HG03135 (cell line): ENCODE data around the gene NUDT12.

Experiments
- ATAC-seq: cut with Tn5 transposase; IDR thresholded peaks from one replicate; pipeline ENCODE4 v1.9.1; 2021; ENCODE audit warnings: mild to moderate bottlenecking, moderate library complexity; ENCODE audit not compliant: unreplicated experiment

The NUDT12 gene

DNA sequence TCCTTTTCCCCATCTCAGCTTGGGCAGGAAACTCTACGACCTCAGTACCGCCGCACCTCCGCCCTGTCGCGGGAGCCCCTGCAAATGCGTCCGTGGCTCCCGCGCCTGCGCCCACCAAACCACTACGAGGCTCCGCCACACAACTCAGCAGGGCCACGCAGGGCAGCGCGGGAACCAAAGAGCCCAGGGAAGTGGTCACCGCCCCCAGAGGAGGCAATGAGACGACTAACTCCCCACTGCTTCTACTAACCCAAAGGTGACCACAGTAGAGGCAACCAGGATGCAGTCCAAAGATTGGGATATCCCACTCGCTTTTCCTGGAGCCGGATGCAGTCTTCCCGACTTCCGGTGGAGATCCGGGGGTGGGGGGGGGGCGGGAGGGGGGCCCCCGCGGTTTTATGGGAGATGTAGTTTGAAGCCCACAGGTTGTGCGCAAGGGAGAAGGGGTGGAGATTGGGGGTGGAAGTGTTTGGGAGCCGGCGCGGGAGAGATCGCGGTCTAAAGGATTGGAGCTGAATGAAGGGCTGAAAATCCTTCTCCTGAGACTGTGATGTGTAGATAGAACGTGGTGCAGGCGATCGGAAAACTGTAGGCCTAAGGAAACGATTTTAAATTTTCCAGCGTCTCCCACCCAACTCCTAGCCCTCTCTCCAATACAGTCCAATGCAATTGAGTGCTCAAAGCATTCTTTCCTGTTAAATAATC lies at the start of gene NUDT12:
Gene NUDT12 (minus strand): TSS at position 337 of the 705 bp plus-strand sequence. CDS start 2,541 bp downstream, outside the sequence.
- ATAC-seq: peak; percentile 89

- ATAC-seq: no peak
Measured at GRCh38 chr5:103607346-103607745, 44.8 kb upstream of the NUDT12 start.

DNA sequence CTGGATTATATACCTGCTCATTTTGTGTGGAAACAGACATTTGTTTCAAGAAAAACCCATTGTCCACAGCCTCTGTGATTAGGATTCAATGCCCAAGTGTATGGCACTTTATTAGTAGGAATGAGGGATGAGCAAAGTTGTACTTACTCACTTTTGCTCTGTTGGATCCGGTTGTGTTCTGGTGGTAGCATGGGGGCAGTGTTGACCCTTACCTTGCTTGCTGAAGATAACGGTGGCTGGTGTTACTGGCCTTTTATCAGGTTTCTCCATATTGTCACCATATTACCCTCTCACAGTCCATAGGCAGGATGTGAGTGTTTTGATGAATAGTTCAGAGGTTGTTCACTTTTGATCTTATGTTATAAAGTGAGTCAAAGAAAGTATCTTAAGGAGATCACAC lies 42.7 kb upstream of the NUDT12 start:
- ATAC-seq: no peak

- no peak for ATAC-seq
Measured at GRCh38 chr5:103602438-103602837, 39.8 kb upstream of the NUDT12 start.

DNA sequence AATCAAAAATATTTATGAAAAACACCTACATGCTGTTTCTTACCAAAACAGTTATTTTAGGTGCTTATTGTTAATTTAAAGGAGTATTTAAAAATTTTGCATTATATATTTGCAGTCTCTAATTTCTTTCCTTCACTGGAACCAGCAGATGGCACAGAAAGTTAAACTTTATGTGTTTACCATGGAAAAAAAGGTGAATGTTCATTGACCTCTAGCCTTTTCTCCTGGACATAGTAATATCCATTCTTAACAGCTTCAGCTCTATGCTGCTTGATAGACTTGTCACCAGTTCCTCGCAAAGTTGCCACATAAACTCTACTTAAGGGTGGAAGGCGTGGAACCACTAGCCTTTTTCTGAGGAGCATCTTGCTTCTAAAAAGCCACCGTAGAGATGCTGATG lies 38.7 kb upstream of the NUDT12 start:
- no peak for ATAC-seq

DNA sequence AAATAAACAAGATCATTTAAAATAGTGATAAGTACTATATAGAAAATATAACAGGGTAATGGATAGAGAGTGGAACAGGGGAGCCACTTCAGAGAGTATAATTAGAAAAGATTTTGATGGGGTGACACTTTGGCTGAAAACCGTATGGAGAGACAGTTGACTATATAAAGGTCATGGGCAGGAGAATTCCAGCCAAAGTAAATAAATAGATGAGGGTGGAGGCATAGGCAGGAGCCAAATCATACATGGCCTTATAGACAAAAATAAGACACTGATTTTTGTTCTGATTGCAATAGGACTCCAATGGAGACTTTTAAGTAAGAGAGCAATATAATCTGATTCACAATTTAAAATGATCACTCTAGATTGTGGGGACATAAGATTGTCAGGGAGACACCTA lies 37.5 kb upstream of the NUDT12 start:
- ATAC-seq: no peak

GRCh38 chr5:103598997-103599566 lies 36.5 kb upstream of the NUDT12 start:
- ATAC-seq: no peak

- no peak for ATAC-seq
Measured at GRCh38 chr5:103590221-103590620, 27.6 kb upstream of the NUDT12 start.

DNA sequence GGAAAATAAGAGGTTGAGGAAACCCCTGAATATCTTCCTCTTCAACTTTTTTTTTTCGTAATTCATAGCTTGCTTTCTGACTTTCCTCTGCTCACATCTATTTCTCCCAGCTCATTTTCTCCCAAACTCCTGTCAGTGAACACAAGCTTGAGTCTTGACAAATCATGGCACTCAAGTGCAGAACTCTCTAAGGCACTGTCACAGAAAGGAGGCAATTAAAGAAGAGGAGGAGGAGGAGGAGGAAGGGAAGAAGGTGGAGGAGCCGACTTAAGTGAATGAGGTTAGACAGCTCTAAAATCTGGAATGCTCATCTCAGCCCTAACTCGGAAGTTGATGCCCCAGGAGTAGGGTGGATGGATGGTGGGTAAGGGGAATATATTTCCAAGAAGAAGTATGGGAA lies 27.2 kb upstream of the NUDT12 start:
- ATAC-seq: no peak

DNA sequence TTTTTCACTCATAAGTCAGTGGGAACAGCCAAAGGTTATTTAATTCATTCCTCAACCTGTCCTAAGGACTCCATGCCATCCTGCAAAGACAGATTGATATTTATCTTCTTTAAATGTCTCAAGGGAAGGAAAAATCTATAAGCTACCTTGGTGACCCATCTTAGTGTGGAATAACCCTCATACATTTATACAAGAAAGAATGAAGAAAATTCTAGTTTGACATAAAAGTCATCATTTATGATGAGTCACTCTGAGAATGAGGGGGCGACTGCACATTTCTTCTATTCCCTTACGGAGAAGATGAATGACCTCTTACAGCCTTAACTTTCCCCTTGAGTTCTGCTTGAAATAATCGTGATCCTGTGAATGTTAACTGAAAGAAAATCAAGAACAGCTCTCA lies 26.8 kb upstream of the NUDT12 start:
- no peak for ATAC-seq

DNA sequence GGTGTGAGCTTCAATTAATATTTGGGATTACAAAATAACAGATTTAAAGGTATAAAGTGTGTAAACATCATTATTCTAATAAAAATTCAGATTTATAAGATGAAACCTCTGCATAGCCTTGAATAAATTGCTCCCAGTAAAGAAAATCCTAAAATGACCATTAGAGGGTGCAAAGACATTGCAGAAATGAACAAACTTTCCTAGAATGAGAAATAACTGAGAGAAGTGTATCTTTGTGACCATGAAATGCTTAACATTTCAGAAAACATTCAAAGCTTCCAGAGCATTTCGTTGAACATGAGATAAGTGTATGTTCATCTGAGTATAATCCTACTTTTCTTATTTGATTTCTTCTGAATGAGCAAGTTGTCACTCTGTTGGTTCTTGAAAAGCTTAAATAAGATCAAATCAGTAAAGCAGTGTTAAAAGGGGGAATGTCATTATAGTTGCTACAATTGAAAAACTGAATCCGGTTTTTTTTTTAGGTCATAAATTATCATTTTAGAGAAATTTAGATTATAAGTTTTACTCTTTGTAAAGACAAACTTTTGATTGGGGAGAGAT lies 24.7 kb upstream of the NUDT12 start:
- no peak for ATAC-seq

DNA sequence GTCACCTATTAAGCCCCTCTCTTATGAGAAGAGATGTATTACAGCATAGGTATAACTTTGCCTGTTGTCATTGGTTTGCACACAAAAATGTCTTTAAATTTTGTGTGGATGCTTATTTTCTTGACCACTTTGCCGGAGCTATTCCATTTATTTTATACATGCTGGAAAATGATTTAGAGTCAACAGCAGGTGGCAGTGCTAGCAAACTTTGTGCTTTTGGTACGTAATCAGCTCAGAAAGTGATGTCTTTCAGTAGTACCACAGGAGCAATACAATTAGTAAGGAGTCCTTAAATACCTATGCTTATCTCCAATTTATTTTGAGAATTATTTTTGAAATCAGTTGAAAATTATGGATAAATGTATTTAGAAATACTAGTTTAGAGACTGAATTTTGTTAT lies 19.8 kb upstream of the NUDT12 start:
- no peak for ATAC-seq

DNA sequence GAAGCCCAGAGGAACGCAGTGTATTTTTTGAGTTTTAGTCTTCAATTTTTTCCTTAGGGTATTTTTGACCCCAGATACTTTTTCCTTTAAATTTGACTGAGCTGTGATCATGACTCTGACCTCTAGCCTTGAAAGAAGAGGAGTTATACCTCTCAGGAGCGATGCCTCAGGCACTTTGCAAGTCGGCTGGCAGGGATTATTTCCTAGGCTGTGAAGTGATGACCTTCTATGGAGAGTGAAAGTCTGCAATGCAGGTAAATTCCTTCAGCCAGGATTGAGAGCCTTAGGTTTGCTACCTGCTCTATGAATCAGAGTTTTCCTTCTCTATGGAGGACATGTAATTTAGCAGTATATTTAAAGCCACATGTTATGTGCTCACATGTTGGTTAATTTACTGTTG lies 10.8 kb upstream of the NUDT12 start:
- no peak for ATAC-seq

DNA sequence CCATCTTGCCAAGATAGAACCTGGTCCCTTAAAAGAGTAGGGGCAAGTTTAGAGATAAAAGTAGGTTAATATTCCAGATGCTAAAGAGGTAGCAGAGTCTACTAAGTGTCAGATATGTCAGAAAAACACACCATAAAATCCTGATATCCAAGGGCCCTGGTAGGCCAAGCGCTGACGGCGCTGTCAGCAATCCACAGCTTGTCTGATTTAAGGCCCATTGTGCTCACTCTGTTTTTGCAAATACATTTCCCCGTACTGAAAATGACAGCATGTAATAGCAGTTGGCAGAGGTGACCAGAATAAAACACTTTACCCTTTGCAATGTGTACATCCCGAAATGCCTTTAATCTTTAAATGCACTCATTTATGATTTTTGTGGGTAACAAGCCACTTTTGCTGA lies 9.9 kb upstream of the NUDT12 start:
- no peak for ATAC-seq

GRCh38 chr5:103571730-103572129 lies 9.1 kb upstream of the NUDT12 start:
- ATAC-seq: no peak

DNA sequence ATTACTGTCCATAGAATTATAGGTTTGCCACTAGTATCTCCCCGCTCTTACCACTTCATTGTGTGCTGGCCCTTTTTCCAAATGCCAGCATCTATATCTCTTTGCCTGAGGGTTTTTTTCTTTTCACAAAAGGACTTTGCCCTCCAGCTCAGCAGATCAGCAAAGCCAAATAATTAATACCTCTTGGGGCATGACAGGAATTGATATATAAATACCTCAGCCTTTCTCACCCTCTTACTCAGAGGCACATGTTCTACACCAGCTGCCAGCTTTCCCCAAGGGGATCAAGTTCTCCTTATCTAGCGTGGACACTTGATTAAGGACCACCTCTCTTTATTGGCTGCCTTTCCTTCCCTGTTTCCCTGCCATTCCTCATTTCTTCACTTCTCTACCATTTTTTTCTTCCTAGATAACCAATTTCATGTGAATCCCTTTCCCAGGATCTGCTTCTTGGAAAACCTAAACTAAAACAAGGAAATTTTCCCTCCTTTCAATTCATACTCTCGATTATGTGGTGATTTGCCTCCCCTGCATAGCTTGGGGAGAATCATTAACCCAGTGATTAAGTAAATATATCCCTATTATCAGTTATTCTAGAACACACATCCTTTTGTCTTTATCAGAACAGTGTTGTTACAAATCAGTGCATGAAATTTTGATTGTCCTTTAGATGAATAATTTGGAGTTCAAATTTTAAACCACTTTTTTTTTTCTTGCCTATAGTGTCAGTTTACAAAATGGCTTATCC lies 6.9 kb upstream of the NUDT12 start:
- ATAC-seq: no peak

DNA sequence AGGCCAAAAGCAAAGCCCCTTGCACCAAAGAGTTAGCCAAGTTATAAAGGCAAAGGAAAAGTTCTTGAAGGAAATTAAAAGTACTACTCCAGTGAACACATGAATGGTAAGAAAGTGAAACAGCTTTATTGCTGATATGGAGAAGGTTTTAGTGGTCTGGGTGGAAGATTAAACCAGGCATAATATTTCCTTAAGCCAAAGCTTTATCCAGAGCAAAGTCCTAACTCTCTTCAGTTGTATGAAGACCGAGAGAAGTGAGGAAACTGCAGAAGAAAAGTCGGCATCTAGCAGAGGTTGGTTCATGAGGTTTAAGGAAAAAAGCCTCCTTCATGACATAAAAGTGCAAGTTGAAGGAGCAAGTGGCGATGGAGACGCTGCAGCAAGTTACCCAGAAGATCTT lies 3.1 kb upstream of the NUDT12 start:
- no peak for ATAC-seq

DNA sequence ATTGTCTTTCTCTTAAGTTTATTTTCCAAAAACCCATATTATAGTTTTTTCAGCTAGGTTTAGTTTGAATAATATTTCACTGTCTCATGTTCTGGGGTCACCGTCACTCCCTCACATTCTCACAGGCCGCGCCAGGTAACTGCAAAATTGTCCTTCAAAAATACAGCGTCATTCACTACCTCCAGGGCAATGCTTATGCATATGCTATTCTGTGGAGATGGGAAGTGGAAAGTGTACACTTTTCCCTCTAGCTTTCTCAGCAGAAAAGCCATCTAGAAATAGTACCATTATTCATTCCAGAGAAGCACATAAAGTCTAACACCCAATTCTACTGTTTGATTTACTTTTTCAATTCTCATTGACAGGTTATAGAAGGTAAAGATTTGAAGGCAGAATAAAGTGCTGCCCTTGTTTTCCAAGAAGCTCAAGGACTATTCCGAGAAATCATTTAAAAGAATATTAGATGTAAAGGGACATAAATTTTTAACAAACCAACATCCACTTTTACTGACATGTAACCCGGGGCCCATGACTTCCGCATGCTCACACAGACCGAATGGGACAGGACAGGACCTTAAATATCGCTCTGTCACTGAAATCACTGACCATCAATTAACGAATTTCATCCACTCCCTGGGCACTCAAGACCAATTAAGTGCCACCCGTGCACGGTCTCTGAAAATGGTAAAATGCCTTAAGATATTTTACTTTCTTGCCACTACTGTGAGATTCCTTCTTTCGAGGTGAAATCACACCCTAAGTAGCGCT lies 720 bp downstream of the NUDT12 start:
- ATAC-seq: peak; percentile 59

DNA sequence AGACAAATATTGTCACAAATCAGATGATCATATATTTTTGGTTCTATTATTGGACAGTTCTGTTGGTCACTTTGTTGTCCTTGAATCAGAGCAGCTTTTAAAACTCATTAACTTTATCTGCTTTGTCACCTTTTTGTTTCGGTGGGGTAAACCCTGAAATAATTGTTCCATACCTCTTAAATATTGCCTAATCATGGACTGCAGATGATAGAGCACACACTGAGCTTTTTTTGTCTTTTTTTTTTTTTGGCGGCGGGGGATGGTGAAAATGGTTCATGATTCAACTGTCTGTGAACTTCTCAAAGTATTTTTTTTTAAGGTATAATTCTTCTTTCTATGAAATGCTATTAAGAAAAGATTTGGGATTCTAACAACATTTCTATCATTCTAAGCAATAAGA lies 1.8 kb downstream of the NUDT12 start:
- no peak for ATAC-seq

GRCh38 chr5:103546858-103547257 lies 15.7 kb downstream of the NUDT12 start:
- ATAC-seq: no peak

- no peak for ATAC-seq
Measured at GRCh38 chr5:103542441-103542840, 20.1 kb downstream of the NUDT12 start.
